Measurements from ENCODE around the gene ARHGAP42.

The ARHGAP42 gene

DNA sequence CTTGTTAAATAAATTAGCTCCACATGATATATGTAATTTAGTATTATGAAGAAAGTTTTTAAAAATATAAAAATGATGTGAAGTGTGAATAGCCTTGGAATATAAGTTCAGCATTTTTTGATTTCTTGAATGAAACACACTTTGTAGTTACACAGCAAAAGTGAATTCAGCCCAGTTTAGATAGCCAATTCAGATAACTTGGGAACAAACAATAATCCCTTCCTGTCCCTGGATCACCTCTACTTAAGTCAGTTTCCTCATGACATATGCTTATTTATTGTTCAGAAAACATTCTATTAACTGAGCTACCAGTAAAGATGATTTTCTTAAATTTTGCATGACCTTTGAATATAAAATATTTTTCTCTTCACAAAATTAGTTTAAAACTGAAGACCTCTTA lies 335.2 kb downstream of the ARHGAP42 start:
- TF ChIP-seq, protein P1, sequence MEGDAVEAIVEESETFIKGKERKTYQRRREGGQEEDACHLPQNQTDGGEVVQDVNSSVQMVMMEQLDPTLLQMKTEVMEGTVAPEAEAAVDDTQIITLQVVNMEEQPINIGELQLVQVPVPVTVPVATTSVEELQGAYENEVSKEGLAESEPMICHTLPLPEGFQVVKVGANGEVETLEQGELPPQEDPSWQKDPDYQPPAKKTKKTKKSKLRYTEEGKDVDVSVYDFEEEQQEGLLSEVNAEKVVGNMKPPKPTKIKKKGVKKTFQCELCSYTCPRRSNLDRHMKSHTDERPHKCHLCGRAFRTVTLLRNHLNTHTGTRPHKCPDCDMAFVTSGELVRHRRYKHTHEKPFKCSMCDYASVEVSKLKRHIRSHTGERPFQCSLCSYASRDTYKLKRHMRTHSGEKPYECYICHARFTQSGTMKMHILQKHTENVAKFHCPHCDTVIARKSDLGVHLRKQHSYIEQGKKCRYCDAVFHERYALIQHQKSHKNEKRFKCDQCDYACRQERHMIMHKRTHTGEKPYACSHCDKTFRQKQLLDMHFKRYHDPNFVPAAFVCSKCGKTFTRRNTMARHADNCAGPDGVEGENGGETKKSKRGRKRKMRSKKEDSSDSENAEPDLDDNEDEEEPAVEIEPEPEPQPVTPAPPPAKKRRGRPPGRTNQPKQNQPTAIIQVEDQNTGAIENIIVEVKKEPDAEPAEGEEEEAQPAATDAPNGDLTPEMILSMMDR (IDR thresholded peaks at IDR 0.05) = no peak
- Histone ChIP-seq H3K4me3 (no peak overlapping the region), H3K27ac (no peak overlapping the region)
- no peak for DNase-seq (ENCODE audit: low spot score)

DNA sequence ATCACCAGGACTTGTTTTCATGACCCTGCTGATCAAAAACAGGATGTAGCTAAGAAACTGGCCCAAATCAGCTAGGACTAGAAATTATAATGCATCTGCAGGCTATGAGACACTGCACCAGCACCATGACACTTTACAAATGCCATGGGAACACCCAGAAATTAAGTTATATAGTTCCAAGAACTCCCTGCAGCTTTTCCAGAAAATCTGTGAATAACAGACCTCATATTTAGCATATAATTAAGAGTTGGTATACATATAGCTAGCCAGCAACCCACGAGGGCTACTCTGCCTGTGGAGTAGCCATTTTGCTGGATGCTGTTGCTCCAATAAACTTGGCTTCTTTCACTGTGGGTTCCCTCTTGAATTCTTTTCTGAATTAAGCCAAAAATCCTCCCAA lies 341.6 kb downstream of the ARHGAP42 start:
- Histone ChIP-seq H3K4me3 (no peak overlapping the region), H3K27ac (no peak overlapping the region)
- TF ChIP-seq, protein P1 (IDR thresholded peaks at IDR 0.05) = no peak
- no peak for DNase-seq (ENCODE audit: low spot score)

DNA sequence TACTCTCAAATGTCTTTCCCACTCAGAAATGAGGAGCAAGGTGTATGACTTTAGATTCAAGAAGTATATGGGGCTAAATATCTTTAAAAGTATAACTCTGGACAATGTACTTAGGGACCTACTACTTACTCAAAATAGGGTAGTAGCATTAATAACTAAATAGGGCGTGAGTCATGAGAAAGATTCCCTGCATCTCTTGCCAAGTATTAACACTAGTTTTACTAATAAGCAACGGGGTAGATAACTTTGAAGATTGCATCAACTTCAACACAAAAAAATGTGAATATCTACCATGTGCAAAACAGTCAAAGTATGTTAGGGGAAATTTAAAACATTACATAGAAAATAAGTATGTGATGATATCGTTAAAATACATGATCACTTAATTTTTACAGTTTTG lies 342.9 kb downstream of the ARHGAP42 start:
- DNase-seq (ENCODE audit: low spot score) = no peak
- TF ChIP-seq, protein P1 (IDR thresholded peaks at IDR 0.05) = no peak
- Histone ChIP-seq H3K27ac (no peak overlapping the region), H3K4me3 (no peak overlapping the region)

DNA sequence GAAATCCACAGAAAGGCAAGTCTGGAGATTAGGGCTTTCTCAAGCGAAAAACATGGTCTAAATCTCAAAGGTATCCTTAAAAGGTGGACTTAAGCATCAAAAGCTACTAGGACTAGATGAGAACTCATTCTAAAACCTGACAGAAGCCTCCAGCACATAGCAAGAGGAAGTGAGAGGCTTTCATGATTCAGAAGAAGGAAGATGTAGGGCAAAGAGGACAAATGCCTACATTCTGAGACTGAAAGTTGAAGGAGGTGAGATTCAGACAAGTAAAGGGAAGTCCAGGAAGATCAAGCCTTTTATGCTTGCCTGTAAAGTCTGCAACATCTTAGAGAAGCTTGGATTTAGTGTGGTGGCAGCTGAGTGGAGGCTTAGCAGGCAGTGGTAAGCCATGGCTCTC lies 343.6 kb downstream of the ARHGAP42 start:
- no peak overlapping the region for H3K4me3 ChIP-seq
- no peak overlapping the region for H3K27ac ChIP-seq
- TF ChIP-seq, protein P1 (IDR thresholded peaks at IDR 0.05) = no peak
- no peak for DNase-seq (ENCODE audit: low spot score)

DNA sequence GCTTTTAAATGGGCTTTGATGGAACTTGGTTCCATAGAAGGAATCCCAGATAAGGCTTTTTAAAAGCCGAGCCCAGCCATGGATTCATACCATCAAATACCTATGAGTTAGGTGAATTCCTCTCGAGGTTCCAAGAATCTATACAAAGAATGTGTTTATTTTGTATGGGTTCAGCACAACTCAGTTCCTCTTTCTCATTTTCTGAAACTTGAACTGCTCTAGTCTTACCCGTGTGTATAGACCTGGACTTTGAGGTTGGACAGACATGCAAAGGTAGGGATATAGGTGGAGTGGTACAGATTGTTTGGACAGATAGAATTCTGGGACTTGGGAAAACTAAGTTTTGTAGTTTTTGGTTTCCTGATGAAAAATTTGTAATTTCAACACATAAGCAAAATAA lies 344.6 kb downstream of the ARHGAP42 start:
- TF ChIP-seq, protein P1 (IDR thresholded peaks at IDR 0.05) = no peak
- DNase-seq (ENCODE audit: low spot score) = no peak
- Histone ChIP-seq H3K4me3 (no peak overlapping the region), H3K27ac (no peak overlapping the region)

DNA sequence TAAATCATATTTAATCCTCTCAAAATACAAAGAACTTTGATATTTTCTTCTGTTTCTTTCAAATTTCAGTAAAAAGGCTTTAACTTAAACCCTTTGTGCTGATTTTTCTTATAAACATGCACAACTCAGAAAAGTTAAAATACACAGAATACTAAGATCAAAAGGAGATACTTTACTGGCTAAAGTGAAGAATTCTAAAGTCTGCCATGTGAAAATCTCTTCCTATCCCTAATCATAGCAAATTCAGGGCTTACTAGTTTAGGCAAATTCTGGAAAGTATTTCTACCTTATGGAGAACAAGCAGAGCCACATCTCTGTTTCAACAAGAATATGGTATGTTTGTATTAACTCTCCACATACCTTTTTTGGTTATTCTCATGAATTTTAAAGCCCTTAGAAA lies 345.9 kb downstream of the ARHGAP42 start:
- DNase-seq (ENCODE audit: low spot score) = no peak
- Histone ChIP-seq H3K27ac (no peak overlapping the region), H3K4me3 (no peak overlapping the region)
- TF ChIP-seq, protein P1 (IDR thresholded peaks at IDR 0.05) = no peak

DNA sequence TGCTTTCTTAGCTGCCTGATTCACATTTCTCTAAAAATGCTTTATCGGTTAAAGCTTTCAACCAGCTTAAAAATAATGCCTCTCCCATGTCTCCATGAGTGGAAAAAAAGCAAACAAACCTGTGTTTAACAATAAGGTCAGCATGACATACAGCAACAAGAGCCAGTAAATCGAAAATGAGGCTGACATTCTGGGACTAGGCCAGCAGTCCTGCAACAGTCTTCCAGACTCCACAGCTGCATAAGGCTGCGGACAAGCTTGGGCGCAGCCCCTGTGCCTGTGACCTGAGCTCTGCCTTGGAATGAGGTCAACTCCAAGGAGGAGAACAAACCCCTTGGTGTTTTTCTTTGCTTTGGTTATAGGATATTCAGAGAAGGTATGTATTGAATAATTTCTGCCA lies 347.0 kb downstream of the ARHGAP42 start:
- peak overlapping the region; percentile 56 to 62 for H3K27ac ChIP-seq
- DNase-seq (ENCODE audit: low spot score) = peak; percentile 75
- peak overlapping the region; percentile 23 for H3K4me3 ChIP-seq
- TF ChIP-seq, protein P1 (IDR thresholded peaks at IDR 0.05) = no peak
